ENCODE data around the gene C5. TPM values are rescaled to one million over a fixed set of nuclear protein-coding genes. Genes with fewer than 3 reads are reported as not detected.

Gene C5
- total and polyA plus RNA-seq, 8 donors = 5.2 to 29.9 (median 14.6) TPM

- DNase-seq (no peak), FAIRE-seq (no peak), ATAC-seq (no peak)
- Histone ChIP-seq H3K9me3 (no peaks in the 10 kb centered on the region), H3K4me3 (no peak overlapping the region), H3K36me3 (no peaks in the 10 kb centered on the region), H3K27ac (no peak overlapping the region), H3K27me3 (no peaks in the 10 kb centered on the region), H3K4me1 (no peaks in the 10 kb centered on the region)
- no peak for TF ChIP-seq CTCF (IDR thresholded peaks at IDR 0.05)
- intact Hi-C loops (cut with DNase I) = loop anchor here in 1 of 3 donors (10.0 kb wide), 1 partner anchor 50 kb away; the partner anchor contains the start of gene PHF19
- 76 to 81% methylated on average over 11 of the region's 11 CpGs for WGBS, 2 donors
Observed at GRCh38 chr9:120924698-120925534, 125.2 kb downstream of the C5 start.

- Histone ChIP-seq H3K27ac (no peak overlapping the region), H3K9me3 (no peaks in the 10 kb centered on the region), H3K27me3 (no peaks in the 10 kb centered on the region), H3K4me1 (no peaks in the 10 kb centered on the region), H3K36me3 (no peaks in the 10 kb centered on the region), H3K4me3 (no peak overlapping the region)
- TF ChIP-seq CTCF (IDR thresholded peaks at IDR 0.05) = no peak
- intact Hi-C loops (cut with DNase I) = loop anchor here in 1 of 3 donors (10.0 kb wide), 1 partner anchor 49 kb away; the partner anchor contains the start of gene PHF19
- ATAC-seq = no peak
- FAIRE-seq = no peak
- 85 to 88% methylated on average over 11 of the region's 11 CpGs for WGBS, 2 donors
- no peak for DNase-seq
Observed at GRCh38 chr9:120923620-120924328, 126.3 kb downstream of the C5 start.

GRCh38 chr9:120922404-120923195 lies 127.5 kb downstream of the C5 start:
- FAIRE-seq = no peak
- Histone ChIP-seq H3K27me3 (no peaks in the 10 kb centered on the region), H3K4me3 (no peak overlapping the region), H3K4me1 (no peaks in the 10 kb centered on the region), H3K27ac (no peak overlapping the region), H3K9me3 (no peaks in the 10 kb centered on the region), H3K36me3 (no peaks in the 10 kb centered on the region)
- no peak for ATAC-seq
- WGBS, 2 donors = 67 to 73% methylated on average over 7 of the region's 7 CpGs
- TF ChIP-seq CTCF (IDR thresholded peaks at IDR 0.05) = no peak
- intact Hi-C loops (cut with DNase I) = loop anchor here in 1 of 3 donors (10.0 kb wide), 1 partner anchor 48 kb away; the partner anchor contains the start of gene PHF19
- DNase-seq = no peak

DNA sequence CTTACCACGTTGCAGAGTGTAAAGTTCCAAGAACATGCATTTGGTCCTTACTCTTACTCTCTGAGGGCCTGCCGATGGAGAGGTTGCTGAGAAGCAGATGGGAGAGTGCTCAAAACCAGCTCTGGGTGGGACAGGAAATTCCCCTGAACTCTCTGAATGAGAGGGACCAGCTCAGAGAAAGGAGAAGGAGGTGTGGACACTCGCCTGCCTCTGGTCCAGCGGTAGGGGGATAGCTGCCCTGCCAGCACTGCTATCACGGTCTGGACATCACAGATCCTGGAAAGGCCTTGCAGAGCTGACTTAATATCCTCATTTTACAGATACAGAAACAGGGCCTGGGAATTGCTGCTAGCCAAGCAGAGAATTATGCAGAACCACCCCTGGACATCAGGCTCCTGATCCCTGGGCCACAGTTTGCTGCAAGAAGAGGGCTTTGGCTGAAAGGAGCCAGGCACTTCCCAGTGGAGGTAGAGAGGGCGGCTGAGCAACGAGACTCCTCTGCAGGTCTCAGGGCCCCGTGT lies 128.4 kb downstream of the C5 start:
- ATAC-seq (no peak), FAIRE-seq (no peak), DNase-seq (no peak)
- Histone ChIP-seq H3K4me1 (no peaks in the 10 kb centered on the region), H3K27ac (no peak overlapping the region), H3K9me3 (no peaks in the 10 kb centered on the region), H3K27me3 (no peaks in the 10 kb centered on the region), H3K36me3 (no peaks in the 10 kb centered on the region), H3K4me3 (no peak overlapping the region)
- intact Hi-C loops (cut with DNase I) = loop anchor here in 1 of 3 donors (10.0 kb wide), 1 partner anchor 47 kb away; the partner anchor contains the start of gene PHF19
- no peak for TF ChIP-seq CTCF (IDR thresholded peaks at IDR 0.05)
- 67 to 73% methylated on average over 8 of the region's 8 CpGs for WGBS, 2 donors
